Natural killer cell treated with Interleukin-12 subunit alpha and Interleukin-12 subunit beta and Interleukin-15 and Interleukin-18, amount 100 ng/mL, for 72 hours (primary cell): ENCODE data around the gene FBLN7. TPM values are rescaled to one million over a fixed set of nuclear protein-coding genes. Genes with fewer than 3 reads are reported as not detected.
"Not testable (repeated sequence)": the region's sequence is repeated elsewhere in the genome, so short reads cannot be mapped to it uniquely, and the experiment has no call there.

Experiments used
- ATAC-seq, 2 donors: fragments of 150-1000 bp; cut with Tn5 transposase in 1 of 2; sonication (Bioruptor Pico), chemical (Tn5 transposase) in 1 of 2; 2 replicates each; pipeline ENCODE4 v1.10.0; 2021
- DNase-seq: peaks from one replicate; pipeline ENCODE4 v3.0.0; 2022; ENCODE audit warnings: low spot score
- H3K27ac Mint-ChIP-seq, 2 donors: 1 replicate in 1 of 2; 2 replicates in 1 of 2; pipeline ENCODE4 v1.8.0; 2022; ENCODE audit warnings: mixed read lengths in 2 of 2, mild to moderate bottlenecking in 1 of 2, moderate library complexity in 1 of 2
- H3K27me3 Mint-ChIP-seq, 2 donors: 1 replicate in 1 of 2; 2 replicates in 1 of 2; pipeline ENCODE4 v1.8.0; 2022; ENCODE audit warnings: mixed read lengths in 2 of 2
- H3K36me3 Mint-ChIP-seq: one replicate; pipeline ENCODE4 v1.8.0; 2022; ENCODE audit warnings: mixed read lengths
- H3K4me1 Mint-ChIP-seq, 2 donors: 1 replicate in 1 of 2; 2 replicates in 1 of 2; pipeline ENCODE4 v1.8.0; 2022; ENCODE audit warnings: low read depth in 2 of 2, mixed read lengths in 2 of 2, mild to moderate bottlenecking in 1 of 2
- H3K4me3 Mint-ChIP-seq: one replicate; pipeline ENCODE4 v1.8.0; 2022; ENCODE audit warnings: mixed read lengths
- H3K9me3 Mint-ChIP-seq: 2 replicates; pipeline ENCODE4 v1.8.0; 2022; ENCODE audit warnings: mixed read lengths
- total RNA-seq, 2 donors: library from RNA; stranded (reverse); gene quantifications; one replicate each; pipeline ENCODE4 v1.2.3, GENCODE V29; 2022

FBLN7 gene
- total RNA-seq, 2 donors from 2014 or later: 0.38 to 0.61 TPM

DNA sequence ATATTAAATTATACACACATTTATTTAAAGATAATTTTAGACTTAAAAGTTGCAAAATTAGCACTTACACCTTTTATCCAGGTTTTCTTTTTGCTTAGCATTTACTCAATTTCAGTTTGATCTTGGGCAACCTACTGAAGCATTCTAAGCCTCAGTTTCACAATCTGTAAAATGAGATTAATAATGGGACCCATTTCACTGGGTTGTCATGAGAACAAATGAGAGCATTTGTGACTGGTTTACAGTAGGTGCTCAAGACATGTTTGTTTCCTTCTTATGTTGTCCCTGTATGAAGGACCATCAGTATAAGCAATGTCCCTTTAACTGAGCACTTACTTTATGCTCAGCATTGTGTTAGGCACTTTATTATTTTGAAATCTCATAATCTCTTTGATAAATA lies 4.8 kb upstream of the FBLN7 start:
- H3K27ac Mint-ChIP-seq: no peak overlapping the region
- DNase-seq (no peak), ATAC-seq (no peak)
- peaks cover under 1% of the 10 kb centered on the region for H3K9me3 Mint-ChIP-seq
- H3K4me3 Mint-ChIP-seq: no peak overlapping the region
- no peaks in the 10 kb centered on the region for H3K36me3 Mint-ChIP-seq
- peaks cover 0 to 15% of the 10 kb centered on the region in 2 donors for H3K27me3 Mint-ChIP-seq
- peaks cover 0 to 7% of the 10 kb centered on the region in 2 donors for H3K4me1 Mint-ChIP-seq

GRCh38 chr2:112134120-112134519 lies 4.1 kb upstream of the FBLN7 start:
- Mint-ChIP-seq H3K27me3 (peaks cover 0 to 15% of the 10 kb centered on the region in 2 donors), H3K9me3 (no peaks in the 10 kb centered on the region), H3K4me1 (peaks cover 0 to 7% of the 10 kb centered on the region in 2 donors), H3K4me3 (no peak overlapping the region), H3K27ac (no peak overlapping the region), H3K36me3 (no peaks in the 10 kb centered on the region)
- no peak for ATAC-seq
- DNase-seq: no peak

- no peaks in the 10 kb centered on the region for H3K9me3 Mint-ChIP-seq
- no peak overlapping the region for H3K4me3 Mint-ChIP-seq
- H3K27me3 Mint-ChIP-seq: peaks cover 0 to 22% of the 10 kb centered on the region in 2 donors
- no peak overlapping the region for H3K27ac Mint-ChIP-seq
- H3K36me3 Mint-ChIP-seq: no peaks in the 10 kb centered on the region
- ATAC-seq: no peak
- no peak for DNase-seq
- H3K4me1 Mint-ChIP-seq: peaks cover 0 to 7% of the 10 kb centered on the region in 2 donors
These were observed 2.1 kb upstream of the FBLN7 start for GRCh38 chr2:112136096-112136495.

- ATAC-seq: peak; percentile 43 to 44
- no peak overlapping the region for H3K27ac Mint-ChIP-seq
- H3K36me3 Mint-ChIP-seq: no peaks in the 10 kb centered on the region
These were observed 548 bp upstream of the FBLN7 start for GRCh38 chr2:112137516-112138158.

GRCh38 chr2:112139033-112139614 lies 939 bp downstream of the FBLN7 start:
- ATAC-seq, H3K27ac Mint-ChIP-seq, DNase-seq, H3K36me3 Mint-ChIP-seq, H3K9me3 Mint-ChIP-seq, H3K4me3 Mint-ChIP-seq, H3K4me1 Mint-ChIP-seq: not testable (repeated sequence)
- H3K27me3 Mint-ChIP-seq: peaks cover 7 to 36% of the 10 kb centered on the region in 2 donors

More at GRCh38 chr2:112137516-112138158, 548 bp upstream of the FBLN7 start:
- Mint-ChIP-seq H3K4me1 (peaks cover 0 to 7% of the 10 kb centered on the region in 2 donors), H3K9me3 (no peaks in the 10 kb centered on the region), H3K27me3 (peaks cover 4 to 31% of the 10 kb centered on the region in 2 donors), H3K4me3 (peak overlapping the region; percentile 67)
- DNase-seq: no peak

DNA sequence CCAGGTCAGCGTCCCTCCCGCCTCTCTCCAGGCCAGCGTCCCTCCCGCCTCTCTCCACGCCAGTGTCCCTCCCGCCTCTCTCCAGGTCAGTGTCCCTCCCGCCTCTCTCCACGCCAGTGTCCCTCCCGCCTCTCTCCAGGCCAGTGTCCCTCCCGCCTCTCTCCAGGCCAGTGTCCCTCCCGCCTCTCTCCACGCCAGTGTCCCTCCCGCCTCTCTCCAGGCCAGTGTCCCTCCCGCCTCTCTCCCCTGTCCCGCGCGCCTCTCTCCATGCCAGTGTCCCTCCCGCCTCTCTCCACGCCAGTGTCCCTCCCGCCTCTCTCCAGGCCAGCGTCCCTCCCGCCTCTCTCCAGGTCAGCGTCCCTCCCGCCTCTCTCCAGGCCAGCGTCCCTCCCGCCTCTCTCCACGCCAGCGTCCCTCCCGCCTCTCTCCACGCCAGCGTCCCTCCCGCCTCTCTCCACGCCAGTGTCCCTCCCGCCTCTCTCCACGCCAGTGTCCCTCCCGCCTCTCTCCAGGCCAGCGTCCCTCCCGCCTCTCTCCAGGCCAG lies 1.5 kb downstream of the FBLN7 start:
- not testable (repeated sequence) for H3K36me3 Mint-ChIP-seq, H3K4me3 Mint-ChIP-seq, H3K4me1 Mint-ChIP-seq

DNA sequence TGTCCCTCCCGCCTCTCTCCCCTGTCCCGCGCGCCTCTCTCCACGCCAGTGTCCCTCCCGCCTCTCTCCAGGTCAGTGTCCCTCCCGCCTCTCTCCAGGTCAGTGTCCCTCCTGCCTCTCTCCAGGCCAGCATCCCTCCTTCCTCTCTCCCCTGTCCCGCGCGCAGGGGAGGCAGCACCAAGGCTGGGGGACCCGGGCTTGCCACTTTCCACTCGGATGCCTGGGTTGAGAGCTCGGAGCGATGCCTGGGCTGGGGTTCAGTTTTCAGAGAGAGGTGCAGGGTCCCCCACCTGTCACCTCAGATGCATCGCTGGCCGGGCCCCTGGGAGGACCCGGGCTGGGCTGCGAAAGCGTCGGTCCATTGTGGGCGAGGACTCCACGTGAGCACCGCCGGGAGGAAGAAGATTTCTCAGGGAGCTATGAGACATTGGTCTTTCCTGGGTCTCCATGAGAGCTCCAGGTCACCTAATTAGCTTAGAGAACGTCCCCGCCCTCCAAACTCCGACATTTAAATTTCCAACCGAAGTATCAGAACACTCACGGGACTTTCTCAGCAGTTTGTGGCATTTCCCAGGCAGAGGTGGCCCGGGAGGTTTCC lies 2.1 kb downstream of the FBLN7 start:
- Mint-ChIP-seq H3K27me3 (peaks cover 7 to 36% of the 10 kb centered on the region in 2 donors), H3K36me3 (no peaks in the 10 kb centered on the region), H3K4me1 (peaks cover 0 to 7% of the 10 kb centered on the region in 2 donors), H3K9me3 (no peaks in the 10 kb centered on the region), H3K27ac (no peak overlapping the region), H3K4me3 (no peak overlapping the region)
- DNase-seq (no peak), ATAC-seq (no peak)

More for the DNA sequence above, 1.5 kb downstream of the FBLN7 start:
- peaks cover 7 to 36% of the 10 kb centered on the region in 2 donors for H3K27me3 Mint-ChIP-seq
- not testable (repeated sequence) for H3K27ac Mint-ChIP-seq, ATAC-seq, H3K9me3 Mint-ChIP-seq, DNase-seq

DNA sequence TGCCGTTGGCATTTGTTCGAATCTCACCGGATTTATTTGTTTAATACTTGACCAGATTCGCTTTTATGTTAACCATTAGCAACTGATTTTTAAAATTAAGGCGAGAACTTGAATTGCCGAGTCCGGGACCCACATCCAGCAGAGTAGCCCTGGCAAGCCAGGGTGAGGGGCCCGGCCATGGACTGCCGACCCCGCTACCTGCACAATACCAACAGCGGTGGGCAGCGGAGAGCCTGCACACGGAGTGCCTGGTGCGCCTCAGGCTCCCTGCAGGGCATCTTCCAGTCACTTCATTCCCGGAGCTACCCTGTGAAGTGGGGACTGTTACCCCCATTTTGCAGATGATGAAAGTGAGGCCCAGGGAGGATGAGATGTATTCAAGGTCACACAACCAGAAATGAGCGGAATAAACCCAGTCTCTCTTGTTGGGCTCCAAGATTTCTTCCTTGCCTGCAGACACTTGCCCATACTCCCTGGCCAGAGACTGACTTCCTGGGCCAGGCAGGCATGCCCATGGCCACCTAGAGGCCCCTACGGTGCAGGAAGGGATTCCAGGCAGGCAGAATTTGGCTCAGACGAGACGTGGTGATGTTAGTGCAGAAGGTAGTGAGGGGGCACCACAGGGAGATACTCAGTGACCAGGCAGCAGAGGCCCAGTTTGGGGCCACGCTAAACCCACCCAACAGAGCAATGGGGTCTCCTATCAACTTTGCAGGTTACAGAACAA lies 2.9 kb downstream of the FBLN7 start:
- DNase-seq: no peak
- Mint-ChIP-seq H3K9me3 (no peaks in the 10 kb centered on the region), H3K27ac (no peak overlapping the region), H3K36me3 (no peaks in the 10 kb centered on the region), H3K4me1 (peaks cover 0 to 7% of the 10 kb centered on the region in 2 donors), H3K27me3 (peaks cover 7 to 32% of the 10 kb centered on the region in 2 donors), H3K4me3 (no peak overlapping the region)
- ATAC-seq: no peak

GRCh38 chr2:112141626-112142007 lies 3.4 kb downstream of the FBLN7 start:
- ATAC-seq: no peak
- Mint-ChIP-seq H3K27ac (no peak overlapping the region), H3K4me3 (no peak overlapping the region), H3K27me3 (peaks cover 7 to 28% of the 10 kb centered on the region in 2 donors), H3K36me3 (no peaks in the 10 kb centered on the region), H3K4me1 (peaks cover 0 to 7% of the 10 kb centered on the region in 2 donors), H3K9me3 (no peaks in the 10 kb centered on the region)
- no peak for DNase-seq

DNA sequence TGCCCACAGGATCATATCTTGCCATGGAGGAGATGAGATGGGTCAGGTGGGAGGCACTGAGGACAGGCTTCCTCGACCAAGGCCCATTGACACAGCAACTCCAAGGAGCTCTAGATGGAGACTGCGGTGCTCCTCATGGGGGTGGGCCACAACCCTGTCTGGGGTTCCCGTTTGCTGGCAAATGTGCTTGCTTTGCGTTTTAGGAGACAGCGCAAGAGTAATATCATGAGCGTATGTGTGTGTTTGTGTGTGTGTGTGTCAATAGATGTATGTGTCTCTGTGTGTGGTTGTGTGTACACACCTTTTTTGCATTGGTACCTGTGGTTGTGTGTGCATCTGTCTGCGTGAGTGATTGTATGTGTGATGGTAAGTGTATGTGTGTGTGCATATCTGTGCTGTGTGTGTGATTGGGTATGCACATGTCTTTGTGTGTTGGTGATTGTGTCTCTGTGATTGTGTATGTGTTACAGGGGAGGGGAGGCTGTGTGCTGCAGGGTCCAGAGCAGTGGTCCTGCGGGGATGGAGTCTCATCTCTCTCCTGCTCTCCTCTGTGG lies 4.4 kb downstream of the FBLN7 start:
- Mint-ChIP-seq H3K27me3 (peaks cover 7 to 25% of the 10 kb centered on the region in 2 donors), H3K4me3 (no peak overlapping the region), H3K36me3 (no peaks in the 10 kb centered on the region), H3K9me3 (no peaks in the 10 kb centered on the region), H3K27ac (no peak overlapping the region), H3K4me1 (peaks cover 0 to 4% of the 10 kb centered on the region in 2 donors)
- DNase-seq (no peak), ATAC-seq (peak in 1 of 2 donors; percentile 32)

DNA sequence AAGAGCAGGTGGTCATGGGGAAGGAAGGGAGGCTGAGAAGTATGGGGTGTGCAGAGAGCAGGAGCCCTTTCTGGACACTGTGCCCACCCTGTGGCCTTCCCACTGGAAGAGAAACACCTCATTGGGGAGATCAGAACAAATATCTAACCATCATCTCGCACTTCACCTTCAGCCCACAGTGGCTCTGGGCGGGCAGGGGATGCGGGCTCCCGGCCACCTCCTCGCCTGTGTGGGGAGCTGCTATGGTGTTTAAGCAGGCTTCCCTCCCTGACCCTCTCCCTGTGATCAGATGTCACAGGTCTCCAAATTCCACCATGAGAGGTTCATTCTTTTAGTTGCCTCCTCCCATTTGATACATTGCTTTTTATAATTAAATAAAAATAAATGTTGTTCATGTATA lies 5.0 kb downstream of the FBLN7 start:
- H3K36me3 Mint-ChIP-seq: no peaks in the 10 kb centered on the region
- H3K4me1 Mint-ChIP-seq: no peaks in the 10 kb centered on the region
- H3K27ac Mint-ChIP-seq: no peak overlapping the region
- peaks cover 7 to 21% of the 10 kb centered on the region in 2 donors for H3K27me3 Mint-ChIP-seq
- no peak for ATAC-seq
- no peaks in the 10 kb centered on the region for H3K9me3 Mint-ChIP-seq
- H3K4me3 Mint-ChIP-seq: no peak overlapping the region
- no peak for DNase-seq

- no peaks in the 10 kb centered on the region for H3K4me1 Mint-ChIP-seq
- no peak for ATAC-seq
- no peaks in the 10 kb centered on the region for H3K9me3 Mint-ChIP-seq
- DNase-seq: no peak
- no peak overlapping the region for H3K27ac Mint-ChIP-seq
- peaks cover 7 to 21% of the 10 kb centered on the region in 2 donors for H3K27me3 Mint-ChIP-seq
- H3K4me3 Mint-ChIP-seq: no peak overlapping the region
- H3K36me3 Mint-ChIP-seq: no peaks in the 10 kb centered on the region
These were observed 6.8 kb downstream of the FBLN7 start for GRCh38 chr2:112144966-112145365.

GRCh38 chr2:112147382-112148168 lies 9.4 kb downstream of the FBLN7 start:
- H3K4me3 Mint-ChIP-seq: no peak overlapping the region
- H3K27ac Mint-ChIP-seq: no peak overlapping the region
- ATAC-seq: no peak
- no peaks in the 10 kb centered on the region for H3K4me1 Mint-ChIP-seq
- no peaks in the 10 kb centered on the region for H3K36me3 Mint-ChIP-seq
- H3K9me3 Mint-ChIP-seq: no peaks in the 10 kb centered on the region
- DNase-seq: no peak
- peaks cover 4 to 6% of the 10 kb centered on the region in 2 donors for H3K27me3 Mint-ChIP-seq
